HepG2 (cell line): ENCODE measurements around the gene CD248. TPM values are rescaled to one million over a fixed set of nuclear protein-coding genes. Genes with fewer than 3 reads are reported as not detected.

Experiments
- CAMTA2 ChIP-seq: sonication (generic); formaldehyde crosslinking; IDR thresholded peaks from 2 replicates; pipeline ENCODE4 v1.4.0; 2020; ENCODE audit warnings: mild to moderate bottlenecking, missing genetic modification reagents, borderline replicate concordance
- GATAD2A ChIP-seq: IDR thresholded peaks from 2 replicates; pipeline ENCODE4 v1.6.1; 2016
- KLF15 ChIP-seq: sonication (generic); formaldehyde crosslinking; IDR thresholded peaks from 2 replicates; pipeline ENCODE4 v1.8.1; 2023; ENCODE audit warnings: borderline replicate concordance, mild to moderate bottlenecking, inconsistent platforms, missing genetic modification reagents, mixed read lengths
- polyA plus RNA-seq, 8 experiments: library from polyadenylated mRNA; depleted of rRNA in 3 of 8; stranded (reverse) in 7 of 8; unstranded in 1 of 8; fragments of >200 nt; fragmentation: Illumina TruSeq in 4 of 8; extraction: Trizol in 4 of 8; gene quantifications; 2 replicates each; pipeline versions ENCODE4 v1.2.1 to v1.2.3, GENCODE V29; 2011 to 2016; ENCODE audit warnings: low read depth in 4 of 8, missing spikeins in 1 of 8, mixed read lengths in 1 of 8; ENCODE audit not compliant: insufficient read depth in 1 of 8
- total RNA-seq, 5 experiments: library from RNA; depleted of rRNA; stranded (reverse); fragments of >200 nt; fragmentation: Illumina TruSeq; extraction: Trizol; gene quantifications; 2 replicates each; pipeline ENCODE4 v1.2.3, GENCODE V29; 2016; ENCODE audit warnings: low read depth in 1 of 5
- TF ChIP-seq, protein P1 (sequence below), 2 experiments: sonication (generic) in 1 of 2; formaldehyde crosslinking in 1 of 2; IDR thresholded peaks; 2 replicates each; pipeline versions ENCODE4 v1.6.1 to v1.9.0; 2014 to 2022; ENCODE audit warnings: antibody characterized with exemption in 1 of 2, borderline replicate concordance in 1 of 2, inconsistent platforms in 1 of 2, low read depth in 1 of 2, missing genetic modification reagents in 1 of 2
- TF ChIP-seq, protein P2 (sequence below): fragments of 450-650 bp; IDR thresholded peaks from 2 replicates; pipeline ENCODE4 v1.6.1; 2017
- TF ChIP-seq, protein P3 (sequence below), 2 experiments: fragments of 450-650 bp in 1 of 2; sonication (generic) in 1 of 2; formaldehyde crosslinking in 1 of 2; IDR thresholded peaks; 2 replicates each; pipeline versions ENCODE4 v1.6.1 to v1.8.0; 2016 to 2022; ENCODE audit warnings: antibody characterized with exemption in 1 of 2, mild to moderate bottlenecking in 1 of 2, missing genetic modification reagents in 1 of 2

CD248 gene
- total and polyA plus RNA-seq, 2 of the 13 experiments (the other 11 are each of a cell fraction or from before 2014, with no cell fraction given), result 0.25 to 0.35 TPM

- TF ChIP-seq, protein P1, sequence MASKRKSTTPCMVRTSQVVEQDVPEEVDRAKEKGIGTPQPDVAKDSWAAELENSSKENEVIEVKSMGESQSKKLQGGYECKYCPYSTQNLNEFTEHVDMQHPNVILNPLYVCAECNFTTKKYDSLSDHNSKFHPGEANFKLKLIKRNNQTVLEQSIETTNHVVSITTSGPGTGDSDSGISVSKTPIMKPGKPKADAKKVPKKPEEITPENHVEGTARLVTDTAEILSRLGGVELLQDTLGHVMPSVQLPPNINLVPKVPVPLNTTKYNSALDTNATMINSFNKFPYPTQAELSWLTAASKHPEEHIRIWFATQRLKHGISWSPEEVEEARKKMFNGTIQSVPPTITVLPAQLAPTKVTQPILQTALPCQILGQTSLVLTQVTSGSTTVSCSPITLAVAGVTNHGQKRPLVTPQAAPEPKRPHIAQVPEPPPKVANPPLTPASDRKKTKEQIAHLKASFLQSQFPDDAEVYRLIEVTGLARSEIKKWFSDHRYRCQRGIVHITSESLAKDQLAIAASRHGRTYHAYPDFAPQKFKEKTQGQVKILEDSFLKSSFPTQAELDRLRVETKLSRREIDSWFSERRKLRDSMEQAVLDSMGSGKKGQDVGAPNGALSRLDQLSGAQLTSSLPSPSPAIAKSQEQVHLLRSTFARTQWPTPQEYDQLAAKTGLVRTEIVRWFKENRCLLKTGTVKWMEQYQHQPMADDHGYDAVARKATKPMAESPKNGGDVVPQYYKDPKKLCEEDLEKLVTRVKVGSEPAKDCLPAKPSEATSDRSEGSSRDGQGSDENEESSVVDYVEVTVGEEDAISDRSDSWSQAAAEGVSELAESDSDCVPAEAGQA (IDR thresholded peaks at IDR 0.05; ENCODE audit: low read depth), result peak; percentile 84
- TF ChIP-seq, protein P1 (CRISPR knock-in tag; IDR thresholded peaks at IDR 0.05; ENCODE audit: borderline replicate concordance), result no peak
- TF ChIP-seq GATAD2A (CRISPR knock-in tag), result no peak
- no peak for TF ChIP-seq KLF15 (CRISPR knock-in tag)
- TF ChIP-seq CAMTA2 (CRISPR knock-in tag), result no peak
- TF ChIP-seq, protein P2, sequence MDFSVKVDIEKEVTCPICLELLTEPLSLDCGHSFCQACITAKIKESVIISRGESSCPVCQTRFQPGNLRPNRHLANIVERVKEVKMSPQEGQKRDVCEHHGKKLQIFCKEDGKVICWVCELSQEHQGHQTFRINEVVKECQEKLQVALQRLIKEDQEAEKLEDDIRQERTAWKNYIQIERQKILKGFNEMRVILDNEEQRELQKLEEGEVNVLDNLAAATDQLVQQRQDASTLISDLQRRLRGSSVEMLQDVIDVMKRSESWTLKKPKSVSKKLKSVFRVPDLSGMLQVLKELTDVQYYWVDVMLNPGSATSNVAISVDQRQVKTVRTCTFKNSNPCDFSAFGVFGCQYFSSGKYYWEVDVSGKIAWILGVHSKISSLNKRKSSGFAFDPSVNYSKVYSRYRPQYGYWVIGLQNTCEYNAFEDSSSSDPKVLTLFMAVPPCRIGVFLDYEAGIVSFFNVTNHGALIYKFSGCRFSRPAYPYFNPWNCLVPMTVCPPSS, result no peak
- TF ChIP-seq, protein P3, sequence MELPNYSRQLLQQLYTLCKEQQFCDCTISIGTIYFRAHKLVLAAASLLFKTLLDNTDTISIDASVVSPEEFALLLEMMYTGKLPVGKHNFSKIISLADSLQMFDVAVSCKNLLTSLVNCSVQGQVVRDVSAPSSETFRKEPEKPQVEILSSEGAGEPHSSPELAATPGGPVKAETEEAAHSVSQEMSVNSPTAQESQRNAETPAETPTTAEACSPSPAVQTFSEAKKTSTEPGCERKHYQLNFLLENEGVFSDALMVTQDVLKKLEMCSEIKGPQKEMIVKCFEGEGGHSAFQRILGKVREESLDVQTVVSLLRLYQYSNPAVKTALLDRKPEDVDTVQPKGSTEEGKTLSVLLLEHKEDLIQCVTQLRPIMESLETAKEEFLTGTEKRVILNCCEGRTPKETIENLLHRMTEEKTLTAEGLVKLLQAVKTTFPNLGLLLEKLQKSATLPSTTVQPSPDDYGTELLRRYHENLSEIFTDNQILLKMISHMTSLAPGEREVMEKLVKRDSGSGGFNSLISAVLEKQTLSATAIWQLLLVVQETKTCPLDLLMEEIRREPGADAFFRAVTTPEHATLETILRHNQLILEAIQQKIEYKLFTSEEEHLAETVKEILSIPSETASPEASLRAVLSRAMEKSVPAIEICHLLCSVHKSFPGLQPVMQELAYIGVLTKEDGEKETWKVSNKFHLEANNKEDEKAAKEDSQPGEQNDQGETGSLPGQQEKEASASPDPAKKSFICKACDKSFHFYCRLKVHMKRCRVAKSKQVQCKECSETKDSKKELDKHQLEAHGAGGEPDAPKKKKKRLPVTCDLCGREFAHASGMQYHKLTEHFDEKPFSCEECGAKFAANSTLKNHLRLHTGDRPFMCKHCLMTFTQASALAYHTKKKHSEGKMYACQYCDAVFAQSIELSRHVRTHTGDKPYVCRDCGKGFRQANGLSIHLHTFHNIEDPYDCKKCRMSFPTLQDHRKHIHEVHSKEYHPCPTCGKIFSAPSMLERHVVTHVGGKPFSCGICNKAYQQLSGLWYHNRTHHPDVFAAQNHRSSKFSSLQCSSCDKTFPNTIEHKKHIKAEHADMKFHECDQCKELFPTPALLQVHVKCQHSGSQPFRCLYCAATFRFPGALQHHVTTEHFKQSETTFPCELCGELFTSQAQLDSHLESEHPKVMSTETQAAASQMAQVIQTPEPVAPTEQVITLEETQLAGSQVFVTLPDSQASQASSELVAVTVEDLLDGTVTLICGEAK (IDR thresholded peaks at IDR 0.05), result no peak
- TF ChIP-seq, protein P3 (CRISPR knock-in tag; IDR thresholded peaks at IDR 0.05), result peak; percentile 55; the same call in 1 of the 2 replicates
Observed at GRCh38 chr11:66344550-66345315, 27.9 kb upstream of the CD248 start, which contains the start of gene BRMS1 (continued).
